CD8-positive, alpha-beta memory T cell (primary cell): ENCODE data around the gene BCORL1. TPM values are rescaled to one million over a fixed set of nuclear protein-coding genes. Genes with fewer than 3 reads are reported as not detected.

Source experiments
- CTCF ChIA-PET: fragments of 350-600 bp; sonication (Branson Sonifier 250); formaldehyde crosslinking; loops from one replicate; lab custom pipeline; 2021; ENCODE audit warnings: antibody characterized with exemption; lab: Charles Lee
- POLR2A ChIA-PET: fragments of 350-600 bp; sonication (Branson Sonifier 250); formaldehyde crosslinking; loops from one replicate; lab custom pipeline; 2021; ENCODE audit warnings: antibody characterized with exemption; lab: Charles Lee
- DNase-seq, 5 donors: peaks; one replicate each; pipeline versions ENCODE4 v3.0.0 to v3.0.0-alpha.2; 2020 to 2022; ENCODE audit warnings: mixed read lengths in 1 of 5
- H3K27ac ChIP-seq: one replicate; pipeline ENCODE4 v1.7.0; 2013; ENCODE audit warnings: low read depth, mild to moderate bottlenecking, low read length, moderate library complexity
- H3K27me3 ChIP-seq: 2 replicates; pipeline ENCODE4 v1.7.0; 2013; ENCODE audit warnings: low read length, mild to moderate bottlenecking; ENCODE audit not compliant: insufficient read depth, poor library complexity, severe bottlenecking
- H3K36me3 ChIP-seq: 2 replicates; pipeline ENCODE4 v1.7.0; 2013; ENCODE audit warnings: mild to moderate bottlenecking, low read length, moderate library complexity; ENCODE audit not compliant: insufficient read depth
- H3K4me1 ChIP-seq: 2 replicates; pipeline ENCODE4 v1.7.0; 2013; ENCODE audit warnings: mild to moderate bottlenecking, low read length, moderate library complexity; ENCODE audit not compliant: insufficient read depth
- H3K4me3 ChIP-seq: 2 replicates; pipeline ENCODE4 v1.7.0; 2013; ENCODE audit warnings: mild to moderate bottlenecking, low read length
- H3K9me3 ChIP-seq: 2 replicates; pipeline ENCODE4 v1.7.0; 2013; ENCODE audit warnings: mild to moderate bottlenecking, low read length
- H3K27ac Mint-ChIP-seq, 8 donors: one replicate each; pipeline ENCODE4 v1.8.0; 2020 to 2021; ENCODE audit warnings: mixed read lengths in 8 of 8, mild to moderate bottlenecking in 6 of 8, inconsistent platforms in 3 of 8, moderate library complexity in 3 of 8
- H3K27me3 Mint-ChIP-seq, 2 donors: one replicate each; pipeline ENCODE4 v1.8.0; 2020 to 2021; ENCODE audit warnings: mixed read lengths in 2 of 2, mild to moderate bottlenecking in 1 of 2, moderate library complexity in 1 of 2
- H3K36me3 Mint-ChIP-seq, 3 donors: one replicate each; pipeline ENCODE4 v1.8.0; 2020 to 2021; ENCODE audit warnings: mixed read lengths in 3 of 3, inconsistent platforms in 1 of 3, mild to moderate bottlenecking in 1 of 3
- H3K4me1 Mint-ChIP-seq, 3 donors: one replicate each; pipeline ENCODE4 v1.8.0; 2020 to 2021; ENCODE audit warnings: mixed read lengths in 3 of 3, inconsistent platforms in 1 of 3, mild to moderate bottlenecking in 1 of 3
- H3K4me3 Mint-ChIP-seq, 7 donors: one replicate each; pipeline ENCODE4 v1.8.0; 2020 to 2021; ENCODE audit warnings: mixed read lengths in 7 of 7, mild to moderate bottlenecking in 6 of 7, moderate library complexity in 4 of 7, inconsistent platforms in 2 of 7
- H3K9me3 Mint-ChIP-seq, 5 donors: one replicate each; pipeline ENCODE4 v1.8.0; 2020 to 2022; ENCODE audit warnings: mixed read lengths in 5 of 5, mild to moderate bottlenecking in 3 of 5, moderate library complexity in 2 of 5, inconsistent platforms in 1 of 5
- polyA plus RNA-seq: library from polyadenylated mRNA; unstranded; fragments of 300-500 nt; fragmentation: Illumina TruSeq; gene quantifications from one replicate; pipeline ENCODE4 v1.2.3, GENCODE V29; 2021
- total RNA-seq, 2 experiments: library from RNA; stranded (reverse); gene quantifications; one replicate each; pipeline ENCODE4 v1.2.3, GENCODE V29; 2021

Gene BCORL1
- total and polyA plus RNA-seq, 3 experiments from 2014 or later = 2.7 to 12.1 (median 10.7) TPM

DNA sequence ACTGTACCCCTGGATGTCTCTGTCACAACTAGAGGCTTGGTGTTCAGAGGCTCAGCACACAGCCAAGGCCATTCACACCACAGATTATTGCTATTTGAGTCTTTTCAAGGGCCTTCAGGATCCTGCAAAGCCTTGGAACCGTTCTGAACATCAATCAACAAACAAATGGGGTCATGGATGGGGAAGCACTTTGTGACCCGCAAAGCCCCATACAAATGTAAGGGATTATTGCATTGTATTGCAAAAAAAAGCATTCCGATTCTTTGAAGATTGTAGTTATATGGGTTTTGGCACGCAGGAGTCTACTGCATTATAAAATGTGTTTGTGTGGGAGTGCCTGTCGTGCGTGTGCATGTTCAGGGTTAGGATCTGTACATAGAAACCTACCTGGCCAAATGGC lies 17.3 kb upstream of the BCORL1 start:
- Mint-ChIP-seq H3K4me1 (peaks cover 10 to 12% (median 11%) of the 10 kb centered on the region in 3 donors), H3K4me3 (no peak overlapping the region), H3K27me3 (no peaks in the 10 kb centered on the region), H3K9me3 (no peaks in the 10 kb centered on the region), H3K27ac (no peak overlapping the region), H3K36me3 (no peaks in the 10 kb centered on the region)
- H3K27me3 ChIP-seq = no peaks in the 10 kb centered on the region
- H3K36me3 ChIP-seq = no peaks in the 10 kb centered on the region
- peaks cover 14% of the 10 kb centered on the region for H3K4me1 ChIP-seq
- H3K27ac ChIP-seq = no peak overlapping the region
- DNase-seq = no peak
- no peaks in the 10 kb centered on the region for H3K9me3 ChIP-seq
- ChIA-PET CTCF (no interaction called here), POLR2A (no interaction called here)
- no peak overlapping the region for H3K4me3 ChIP-seq

DNA sequence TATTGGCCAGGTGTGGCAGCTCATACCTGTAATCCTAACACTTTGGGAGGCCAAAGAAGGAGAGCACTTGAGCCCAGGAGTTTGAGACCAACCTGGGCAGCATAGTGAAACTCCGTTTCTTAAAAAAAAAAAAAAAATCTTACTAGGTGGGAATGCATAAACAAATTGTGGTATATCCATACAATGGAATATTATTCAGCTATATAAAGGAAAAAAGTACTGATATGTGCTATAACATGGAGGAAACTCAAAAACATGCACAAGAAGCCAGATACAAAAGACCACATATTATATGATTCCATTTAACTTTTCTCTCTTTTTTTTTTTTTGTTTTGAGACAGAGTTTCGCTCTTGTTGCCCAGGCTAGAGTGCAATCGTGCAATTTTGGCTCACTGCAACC lies 13.5 kb upstream of the BCORL1 start:
- peaks cover 0 to 5% of the 10 kb centered on the region in 2 donors for H3K27me3 Mint-ChIP-seq
- ChIA-PET POLR2A (no interaction called here), CTCF (no interaction called here)
- H3K4me1 ChIP-seq = no peaks in the 10 kb centered on the region
- no peak overlapping the region for H3K27ac ChIP-seq
- no peaks in the 10 kb centered on the region for H3K36me3 Mint-ChIP-seq
- no peak overlapping the region for H3K27ac Mint-ChIP-seq
- no peaks in the 10 kb centered on the region for H3K36me3 ChIP-seq
- H3K4me3 Mint-ChIP-seq = no peak overlapping the region
- no peaks in the 10 kb centered on the region for H3K9me3 Mint-ChIP-seq
- H3K4me3 ChIP-seq = no peak overlapping the region
- H3K9me3 ChIP-seq = no peaks in the 10 kb centered on the region
- H3K27me3 ChIP-seq = no peaks in the 10 kb centered on the region
- H3K4me1 Mint-ChIP-seq = no peaks in the 10 kb centered on the region
- DNase-seq = no peak

DNA sequence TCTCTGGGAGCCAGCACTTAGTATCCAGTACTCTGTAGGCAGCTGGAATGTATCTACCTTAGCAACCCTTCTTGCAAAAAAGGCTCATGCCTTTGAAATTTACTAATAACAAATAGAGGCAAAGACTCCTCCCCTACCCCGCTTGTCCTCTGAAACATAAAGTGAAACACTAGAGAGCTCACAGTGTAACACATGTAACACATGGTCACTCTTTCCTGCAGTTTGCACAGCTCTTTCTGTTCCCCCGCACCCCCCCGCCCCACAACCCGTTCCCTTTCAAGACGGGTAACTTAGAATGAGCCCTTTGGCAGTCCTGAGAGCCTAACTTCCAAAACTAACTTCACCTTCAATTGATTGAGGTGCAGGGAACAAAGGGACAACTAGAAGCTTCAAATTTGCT lies 6.0 kb upstream of the BCORL1 start:
- Histone ChIP-seq H3K27me3 (no peaks in the 10 kb centered on the region), H3K9me3 (no peaks in the 10 kb centered on the region), H3K27ac (no peak overlapping the region), H3K4me1 (no peaks in the 10 kb centered on the region), H3K4me3 (no peak overlapping the region), H3K36me3 (no peaks in the 10 kb centered on the region)
- no peak overlapping the region for H3K4me3 Mint-ChIP-seq
- DNase-seq = no peak
- ChIA-PET POLR2A (interaction anchor here (1.1 kb wide), 1 partner anchor 15 kb away, joined by 3 read pairs; no protein-coding TSS in a partner anchor), CTCF (interaction anchor here (0.7 to 1.2 kb wide), 2 partner anchors 19 to 50 kb away, joined by 3 read pairs; no protein-coding TSS in a partner anchor)
- H3K27me3 Mint-ChIP-seq = peaks cover 0 to 5% of the 10 kb centered on the region in 2 donors
- H3K4me1 Mint-ChIP-seq = peaks cover 6 to 18% (median 8%) of the 10 kb centered on the region in 3 donors
- no peaks in the 10 kb centered on the region for H3K9me3 Mint-ChIP-seq
- H3K27ac Mint-ChIP-seq = no peak overlapping the region
- H3K36me3 Mint-ChIP-seq = no peaks in the 10 kb centered on the region

DNA sequence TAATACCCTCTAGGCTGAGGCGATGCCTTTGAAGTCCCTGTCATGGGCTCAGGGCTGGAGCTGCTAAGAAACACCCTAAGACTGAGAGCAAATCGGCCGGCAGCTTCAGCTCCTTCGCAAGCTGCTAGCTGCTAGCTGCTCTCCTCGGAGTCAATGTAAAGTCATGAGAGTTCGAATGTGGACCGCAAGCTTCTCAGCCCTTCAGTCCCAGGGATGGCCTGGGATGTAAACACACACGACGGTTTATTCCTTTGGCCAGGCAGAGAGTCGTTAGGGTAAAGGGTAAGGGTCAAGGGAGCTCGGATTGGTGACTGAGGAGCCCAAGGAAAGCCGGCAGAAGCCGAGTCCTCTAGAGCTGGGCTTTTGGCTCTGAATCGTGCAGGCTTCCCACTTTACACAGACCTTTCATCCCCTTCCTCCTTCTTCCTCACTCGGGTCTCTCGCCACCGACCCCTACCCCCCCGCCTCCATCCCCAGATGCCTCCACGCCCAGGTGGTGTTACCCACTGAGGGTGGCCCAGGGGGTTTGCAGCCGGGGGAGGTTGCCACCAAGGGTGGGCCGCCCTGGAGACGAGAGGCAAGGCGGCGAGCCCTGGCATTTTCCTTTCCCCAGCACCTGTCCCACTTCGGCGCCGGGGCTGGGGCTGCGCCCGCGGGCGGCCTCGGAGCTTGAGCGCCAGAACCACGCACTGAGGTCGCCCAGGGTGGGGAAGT lies 3.1 kb upstream of the BCORL1 start:
- no peak overlapping the region for H3K4me3 ChIP-seq
- H3K4me3 Mint-ChIP-seq = peak overlapping the region; percentile 59 to 92 (median 81)
- no peaks in the 10 kb centered on the region for H3K9me3 Mint-ChIP-seq
- no peak for DNase-seq
- peaks cover 0 to 2% (median 0%) of the 10 kb centered on the region in 3 donors for H3K36me3 Mint-ChIP-seq
- no peaks in the 10 kb centered on the region for H3K36me3 ChIP-seq
- H3K27me3 Mint-ChIP-seq = peaks cover 0 to 2% of the 10 kb centered on the region in 2 donors
- H3K4me1 Mint-ChIP-seq = peaks cover 6 to 19% (median 8%) of the 10 kb centered on the region in 3 donors
- H3K27ac ChIP-seq = no peak overlapping the region
- no peaks in the 10 kb centered on the region for H3K9me3 ChIP-seq
- no peaks in the 10 kb centered on the region for H3K4me1 ChIP-seq
- peak overlapping the region in 6 of 8 donors; percentile 42 to 80 (median 72) for H3K27ac Mint-ChIP-seq
- POLR2A ChIA-PET = no interaction called here
- CTCF ChIA-PET = interaction anchor here (1.3 kb wide), 1 partner anchor 22 kb away, joined by 3 read pairs; no protein-coding TSS in a partner anchor
- no peaks in the 10 kb centered on the region for H3K27me3 ChIP-seq

DNA sequence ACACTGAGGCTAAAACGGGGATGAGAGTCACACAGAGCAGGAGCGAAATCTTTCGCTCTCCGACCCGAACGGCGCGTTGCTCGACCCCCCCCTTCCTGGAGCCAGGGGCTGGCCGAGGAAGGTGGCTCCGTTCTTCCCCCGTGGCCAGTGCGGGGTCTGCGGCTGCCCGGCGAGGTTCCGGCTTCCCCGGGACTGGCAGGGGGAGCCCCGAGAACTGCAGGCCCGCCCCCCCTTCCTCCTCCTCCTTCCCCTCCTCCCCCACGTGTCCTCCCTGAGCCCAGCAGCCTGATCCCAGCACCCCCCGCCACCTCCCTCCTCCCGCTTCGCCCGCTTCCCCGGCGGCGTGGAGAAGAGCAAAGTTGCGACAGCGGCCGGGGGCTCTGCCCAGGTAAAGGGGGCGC lies 2.4 kb upstream of the BCORL1 start:
- ChIA-PET POLR2A (no interaction called here), CTCF (no interaction called here)
- Histone ChIP-seq H3K36me3 (no peaks in the 10 kb centered on the region), H3K4me1 (no peaks in the 10 kb centered on the region), H3K4me3 (no peak overlapping the region), H3K9me3 (no peaks in the 10 kb centered on the region), H3K27me3 (no peaks in the 10 kb centered on the region), H3K27ac (no peak overlapping the region)
- Mint-ChIP-seq H3K9me3 (no peaks in the 10 kb centered on the region), H3K4me1 (peaks cover 12 to 26% (median 13%) of the 10 kb centered on the region in 3 donors), H3K27ac (no peak overlapping the region), H3K36me3 (peaks cover 0 to 2% (median 0%) of the 10 kb centered on the region in 3 donors), H3K4me3 (peak overlapping the region in 6 of 7 donors; percentile 37 to 80 (median 51)), H3K27me3 (peaks cover 0 to 2% of the 10 kb centered on the region in 2 donors)
- DNase-seq = peak; percentile 21 to 62 (median 26)

DNA sequence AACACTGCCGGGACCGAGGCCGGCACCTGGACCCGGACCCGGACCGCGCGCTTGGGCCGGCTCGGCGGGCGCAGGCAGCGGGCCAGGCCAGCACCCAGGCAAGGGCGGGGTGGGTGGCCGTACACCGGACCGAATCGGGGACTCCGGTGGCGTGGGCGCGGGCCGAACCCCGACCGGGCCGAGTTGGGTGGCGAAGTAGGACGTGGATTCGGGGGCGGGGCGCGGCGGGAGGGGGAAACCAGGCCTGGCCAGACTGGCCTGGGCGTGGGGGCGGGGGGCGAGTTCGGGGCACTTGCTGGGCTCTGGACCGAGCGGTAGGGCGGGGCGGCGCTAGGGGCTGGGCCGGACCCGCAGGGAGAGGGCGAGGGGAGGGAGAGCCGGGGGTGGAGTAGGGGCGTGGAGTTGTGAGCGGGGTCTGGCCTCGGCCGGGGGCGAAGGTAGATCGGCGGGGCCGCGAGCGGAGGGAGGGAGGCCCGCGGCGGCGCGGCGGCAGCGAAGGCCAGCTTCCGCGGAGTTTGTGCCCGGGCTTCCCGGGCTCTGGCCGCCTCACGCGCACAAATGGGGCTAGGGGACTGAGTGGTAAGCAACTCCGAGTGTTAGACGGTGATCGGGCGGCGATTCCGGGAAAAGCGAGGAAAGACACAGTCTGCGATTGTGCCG lies 1.8 kb upstream of the BCORL1 start:
- H3K4me1 Mint-ChIP-seq = peaks cover 15 to 32% (median 18%) of the 10 kb centered on the region in 3 donors
- H3K36me3 Mint-ChIP-seq = peaks cover 0 to 2% (median 0%) of the 10 kb centered on the region in 3 donors
- H3K4me1 ChIP-seq = no peaks in the 10 kb centered on the region
- H3K4me3 ChIP-seq = peak overlapping the region; percentile 41
- no peaks in the 10 kb centered on the region for H3K36me3 ChIP-seq
- peaks cover 0 to 1% (median 0%) of the 10 kb centered on the region in 5 donors for H3K9me3 Mint-ChIP-seq
- CTCF ChIA-PET = interaction anchor here (1.1 kb wide), 1 partner anchor 9 kb away, joined by 3 read pairs; no protein-coding TSS in a partner anchor
- no peak overlapping the region for H3K27ac ChIP-seq
- H3K27me3 ChIP-seq = no peaks in the 10 kb centered on the region
- H3K4me3 Mint-ChIP-seq = peak overlapping the region in 1 of 7 donors; percentile 80
- peak in 3 of 5 donors; percentile 13 to 57 (median 34) for DNase-seq
- POLR2A ChIA-PET = interaction anchor here (0.7 to 1.0 kb wide), 2 partner anchors 19 to 261 kb away, joined by 4 read pairs; no protein-coding TSS in a partner anchor
- H3K27ac Mint-ChIP-seq = peak overlapping the region in 2 of 8 donors; percentile 14 to 63
- H3K27me3 Mint-ChIP-seq = no peaks in the 10 kb centered on the region
- no peaks in the 10 kb centered on the region for H3K9me3 ChIP-seq

DNA sequence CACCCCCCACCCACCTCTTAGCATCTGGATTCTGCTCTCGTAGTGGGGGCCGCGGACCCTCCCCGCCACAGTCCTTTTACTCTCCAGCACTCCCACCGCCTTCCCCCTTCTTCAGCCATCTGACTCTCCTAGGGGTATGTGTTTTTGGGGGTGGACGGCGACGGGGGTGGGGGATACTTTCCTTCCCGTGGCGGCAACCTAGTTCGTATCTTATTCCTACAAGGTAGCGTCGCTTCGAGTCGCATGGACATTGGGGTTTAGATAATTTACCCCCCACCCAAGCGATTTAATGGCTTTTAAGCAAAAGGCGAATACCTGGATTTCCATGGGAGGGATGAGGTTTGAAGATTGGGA lies 1.3 kb upstream of the BCORL1 start:
- Mint-ChIP-seq H3K4me3 (no peak overlapping the region), H3K27ac (peak overlapping the region in 3 of 8 donors; percentile 14 to 64 (median 63)), H3K27me3 (no peaks in the 10 kb centered on the region), H3K36me3 (peaks cover 0 to 2% (median 0%) of the 10 kb centered on the region in 3 donors), H3K9me3 (peaks cover 0 to 1% (median 0%) of the 10 kb centered on the region in 5 donors), H3K4me1 (peaks cover 15 to 32% (median 18%) of the 10 kb centered on the region in 3 donors)
- H3K9me3 ChIP-seq = no peaks in the 10 kb centered on the region
- no peaks in the 10 kb centered on the region for H3K27me3 ChIP-seq
- no peaks in the 10 kb centered on the region for H3K36me3 ChIP-seq
- CTCF ChIA-PET = interaction anchor here (1.1 kb wide), 1 partner anchor 9 kb away, joined by 3 read pairs; no protein-coding TSS in a partner anchor
- no peak for DNase-seq
- H3K27ac ChIP-seq = no peak overlapping the region
- peak overlapping the region; percentile 41 for H3K4me3 ChIP-seq
- POLR2A ChIA-PET = interaction anchor here (0.7 to 1.0 kb wide), 2 partner anchors 20 to 261 kb away, joined by 4 read pairs; no protein-coding TSS in a partner anchor
- H3K4me1 ChIP-seq = no peaks in the 10 kb centered on the region
